B cell (primary cell): ENCODE measurements around the gene COQ10B. TPM values are rescaled to one million over a fixed set of nuclear protein-coding genes. Genes with fewer than 3 reads are reported as not detected.

ENCODE experiments used
- ATAC-seq: fragments of 200-7000 bp; cut with Tn5 transposase; one replicate; pipeline ENCODE4 v1.10.0; 2021; ENCODE audit warnings: low read depth, mild to moderate bottlenecking, moderate number of reproducible peaks, moderate library complexity
- CTCF ChIA-PET: fragments of 350-600 bp; sonication (Branson Sonifier 250); formaldehyde crosslinking; loops from one replicate; lab custom pipeline; 2021; ENCODE audit warnings: antibody characterized with exemption, inconsistent platforms; lab: Charles Lee
- POLR2A ChIA-PET: fragments of 350-600 bp; sonication (Branson Sonifier 250); formaldehyde crosslinking; loops from one replicate; lab custom pipeline; 2021; ENCODE audit warnings: antibody characterized with exemption; lab: Charles Lee
- DNase-seq: peaks from one replicate; pipeline ENCODE4 v3.0.0; 2013
- H2AFZ ChIP-seq: 2 replicates; pipeline ENCODE4 v1.6.1; 2012; ENCODE audit warnings: mild to moderate bottlenecking, low read depth, low read length; ENCODE audit not compliant: insufficient read depth, poor library complexity, severe bottlenecking
- H3K27ac ChIP-seq, 2 donors: 1 replicate in 1 of 2; 2 replicates in 1 of 2; pipeline ENCODE4 v1.5.1; 2012 to 2013; ENCODE audit warnings: low read length in 2 of 2, mild to moderate bottlenecking in 2 of 2, moderate library complexity in 1 of 2
- H3K27me3 ChIP-seq, 4 experiments: fragments of 200-600 bp in 1 of 4; sonication (generic) in 1 of 4; replicated peaks in 1 of 4; 1 replicate in 2 of 4; 2 replicates in 2 of 4; pipeline versions ENCODE4 v1.6.1 to v1.7.0; 2013 to 2016; ENCODE audit warnings: low read length in 3 of 4, mild to moderate bottlenecking in 2 of 4, mixed read lengths in 1 of 4, moderate library complexity in 1 of 4; ENCODE audit not compliant: insufficient read depth in 4 of 4, control insufficient read depth in 3 of 4; ENCODE audit errors: control extremely low read depth in 1 of 4
- H3K36me3 ChIP-seq, 2 experiments: replicated peaks in 1 of 2; 1 replicate in 1 of 2; 2 replicates in 1 of 2; pipeline versions ENCODE4 v1.6.1 to v1.7.1; 2013; ENCODE audit warnings: low read length in 1 of 2; ENCODE audit not compliant: insufficient read depth in 2 of 2, control insufficient read depth in 1 of 2; ENCODE audit errors: control extremely low read depth in 1 of 2, extremely low read depth in 1 of 2
- H3K4me1 ChIP-seq, 2 donors: fragments of 200-600 bp in 1 of 2; sonication (generic) in 1 of 2; 1 replicate in 1 of 2; 2 replicates in 1 of 2; pipeline versions ENCODE4 v1.5.1 to v1.6.1; 2013 to 2017; ENCODE audit warnings: low read length in 2 of 2; ENCODE audit not compliant: control insufficient read depth in 2 of 2, insufficient read depth in 2 of 2
- H3K4me2 ChIP-seq: replicated peaks from 2 replicates; pipeline ENCODE3; 2012; ENCODE audit warnings: mild to moderate bottlenecking, low read depth, low read length; ENCODE audit not compliant: poor library complexity, severe bottlenecking
- H3K4me3 ChIP-seq, 5 experiments: fragments of 200-600 bp in 1 of 5; sonication (generic) in 1 of 5; 1 replicate in 3 of 5; 2 replicates in 2 of 5; pipeline versions ENCODE4 v1.5.1 to v1.7.0; 2011 to 2016; ENCODE audit warnings: low read length in 4 of 5, mild to moderate bottlenecking in 4 of 5, low read depth in 2 of 5, control low read depth in 1 of 5, moderate library complexity in 1 of 5; ENCODE audit not compliant: insufficient read depth in 1 of 5; ENCODE audit errors: control extremely low read depth in 1 of 5, extremely low read depth in 1 of 5
- H3K79me2 ChIP-seq: fragments of 200-600 bp; sonication (generic); one replicate; pipeline ENCODE4 v1.6.0; 2016; ENCODE audit warnings: low read length; ENCODE audit not compliant: control insufficient read depth, insufficient read depth
- H3K9ac ChIP-seq: fragments of 200-600 bp; sonication (generic); 2 replicates; pipeline ENCODE4 v1.6.1; 2017; ENCODE audit warnings: mild to moderate bottlenecking, low read length, moderate library complexity
- H3K9me3 ChIP-seq, 3 donors: one replicate each; pipeline versions ENCODE4 v1.6.1 to v1.7.1; 2013; ENCODE audit warnings: low read length in 2 of 3; ENCODE audit not compliant: control insufficient read depth in 2 of 3, insufficient read depth in 1 of 3; ENCODE audit errors: control extremely low read depth in 1 of 3
- H4K20me1 ChIP-seq: 2 replicates; pipeline ENCODE4 v1.6.0; 2012; ENCODE audit warnings: mild to moderate bottlenecking, low read length; ENCODE audit not compliant: insufficient read depth, control insufficient read depth, poor library complexity, severe bottlenecking
- H3K27ac Mint-ChIP-seq: one replicate; pipeline ENCODE4 v1.8.0; 2021; ENCODE audit warnings: mixed read lengths
- H3K27me3 Mint-ChIP-seq: one replicate; pipeline ENCODE4 v1.8.0; 2021; ENCODE audit warnings: mixed read lengths
- H3K4me1 Mint-ChIP-seq: one replicate; pipeline ENCODE4 v1.8.0; 2021; ENCODE audit warnings: mixed read lengths
- H3K4me3 Mint-ChIP-seq: one replicate; pipeline ENCODE4 v1.8.0; 2021; ENCODE audit warnings: mixed read lengths
- H3K9me3 Mint-ChIP-seq: one replicate; pipeline ENCODE4 v1.8.0; 2022; ENCODE audit warnings: mixed read lengths; ENCODE audit not compliant: insufficient read depth
- CTCF ChIP-seq: fragments of 200-600 bp; IDR thresholded peaks from one replicate; pipeline ENCODE4 v1.8.0; 2022; ENCODE audit warnings: antibody characterized with exemption, mild to moderate bottlenecking
- EZH2 ChIP-seq: IDR thresholded peaks from 2 replicates; pipeline ENCODE4 v1.6.1; 2012; ENCODE audit warnings: borderline replicate concordance, low read depth, mild to moderate bottlenecking, moderate library complexity, low read length; ENCODE audit not compliant: insufficient read depth, poor library complexity, severe bottlenecking
- WGBS: methylation state at CpG from one replicate; pipeline ENCODE4 v1.1.5; 2013; ENCODE audit warnings: missing lambda C conversion rate; ENCODE audit not compliant: insufficient coverage; 5-methylcytosine and 5-hydroxymethylcytosine counted together
- intact Hi-C: fragments of 100-400 bp; cut with micrococcal nuclease; formaldehyde crosslinking; loops from one replicate; pipeline ENCODE4 v1.10.0; 2022
- polyA plus RNA-seq: library from polyadenylated mRNA; depleted of rRNA; stranded (reverse); fragments of >200 nt; gene quantifications from 2 replicates; pipeline ENCODE4 v1.2.3, GENCODE V29; 2012
- total RNA-seq, 2 donors: library from RNA; stranded (reverse); fragments of 120-200 nt in 1 of 2; gene quantifications; 1 replicate in 1 of 2; 2 replicates in 1 of 2; pipeline versions ENCODE4 v1.2.3 to v1.2.4, GENCODE V29; 2013 to 2022

The COQ10B gene
- total and polyA plus RNA-seq, 2 donors (not counting 1 experiment from before 2014, with no cell fraction given), result 5.8 to 29.1 TPM

- Histone ChIP-seq H3K36me3 (peaks cover 13 to 82% of the 10 kb centered on the region in 2 experiments), H3K4me3 (no peak overlapping the region), H3K27me3 (no peaks in the 10 kb centered on the region), H2AFZ (no peak overlapping the region), H3K9me3 (no peaks in the 10 kb centered on the region), H3K27ac (no peak overlapping the region), H4K20me1 (peaks cover 68% of the 10 kb centered on the region), H3K79me2 (peaks cover 82% of the 10 kb centered on the region), H3K4me1 (no peaks in the 10 kb centered on the region), H3K9ac (no peak overlapping the region), H3K4me2 (no peak overlapping the region)
- ChIA-PET POLR2A (no interaction called here), CTCF (no interaction called here)
- Mint-ChIP-seq H3K27me3 (no peaks in the 10 kb centered on the region), H3K4me3 (no peak overlapping the region), H3K9me3 (no peaks in the 10 kb centered on the region), H3K27ac (no peak overlapping the region), H3K4me1 (peaks cover 7% of the 10 kb centered on the region)
- DNase-seq, result no peak
- intact Hi-C loops, result no loop called here
- TF ChIP-seq CTCF (no peak), EZH2 (no peak)
- ATAC-seq, result no peak
These were observed 33.9 kb upstream of the COQ10B start for GRCh38 chr2:197419438-197419837.

GRCh38 chr2:197423307-197423706 lies 30.0 kb upstream of the COQ10B start:
- Histone ChIP-seq H3K27ac (no peak overlapping the region), H3K9me3 (no peaks in the 10 kb centered on the region), H3K4me3 (no peak overlapping the region), H3K36me3 (peaks cover 7 to 66% of the 10 kb centered on the region in 2 experiments), H3K79me2 (peaks cover 83% of the 10 kb centered on the region), H3K9ac (no peak overlapping the region), H3K4me2 (no peak overlapping the region), H3K27me3 (no peaks in the 10 kb centered on the region), H4K20me1 (peaks cover 80% of the 10 kb centered on the region), H3K4me1 (peaks cover 9 to 18% of the 10 kb centered on the region in 2 donors), H2AFZ (no peak overlapping the region)
- CTCF ChIA-PET, result no interaction called here
- Mint-ChIP-seq H3K27me3 (no peaks in the 10 kb centered on the region), H3K4me1 (peaks cover 33% of the 10 kb centered on the region), H3K4me3 (no peak overlapping the region), H3K27ac (no peak overlapping the region), H3K9me3 (no peaks in the 10 kb centered on the region)
- POLR2A ChIA-PET, result interaction anchor here (0.7 kb wide), 1 partner anchor 32 kb away, joined by 5 read pairs; no protein-coding TSS in a partner anchor
- ATAC-seq (no peak), DNase-seq (no peak)
- no peak for TF ChIP-seq CTCF
- TF ChIP-seq EZH2, result no peak
- WGBS, result no CpG with 5 or more reads among the region's 2 CpGs
- intact Hi-C loops, result no loop called here
